ENCODE results near the gene JAK2.
"Not testable (repeated sequence)": the region's sequence is repeated elsewhere in the genome, so short reads cannot be mapped to it uniquely, and the experiment has no call there.

JAK2 gene

GRCh38 chr9:5041390-5042115 is 56.5 kb downstream of the JAK2 start:
- FAIRE-seq: no peak

GRCh38 chr9:5042661-5043178 is 57.6 kb downstream of the JAK2 start:
- DNase-seq (ENCODE audit: low spot score) (no peak), FAIRE-seq (no peak)

More at GRCh38 chr9:5041390-5042115, 56.5 kb downstream of the JAK2 start:
- no peak for DNase-seq (ENCODE audit: low spot score)

GRCh38 chr9:5043381-5043780 is 58.3 kb downstream of the JAK2 start:
- no peak for FAIRE-seq
- no peak for DNase-seq (ENCODE audit: low spot score)

GRCh38 chr9:5044160-5044559 is 59.1 kb downstream of the JAK2 start:
- DNase-seq (ENCODE audit: low spot score): no peak
- no peak for FAIRE-seq

GRCh38 chr9:5052838-5053237 is 67.8 kb downstream of the JAK2 start:
- no peak for FAIRE-seq
- no peak for DNase-seq (ENCODE audit: low spot score)

- DNase-seq (ENCODE audit: low spot score): no peak
- no peak for FAIRE-seq
Measured at GRCh38 chr9:5062631-5063030, 77.6 kb downstream of the JAK2 start.

GRCh38 chr9:5072871-5073270 is 87.8 kb downstream of the JAK2 start:
- DNase-seq (ENCODE audit: low spot score) (no peak), FAIRE-seq (no peak)

GRCh38 chr9:5073701-5074100 is 88.6 kb downstream of the JAK2 start:
- FAIRE-seq (no peak), DNase-seq (ENCODE audit: low spot score) (no peak)

GRCh38 chr9:5085993-5086392 is 100.9 kb downstream of the JAK2 start:
- FAIRE-seq (no peak), DNase-seq (ENCODE audit: low spot score) (no peak)

GRCh38 chr9:5089737-5090136 is 104.7 kb downstream of the JAK2 start:
- DNase-seq (ENCODE audit: low spot score): no peak

GRCh38 chr9:5095795-5096194 is 110.7 kb downstream of the JAK2 start:
- FAIRE-seq: no peak
- no peak for DNase-seq (ENCODE audit: low spot score)

More at GRCh38 chr9:5089737-5090136, 104.7 kb downstream of the JAK2 start:
- no peak for FAIRE-seq

- FAIRE-seq: no peak
- no peak for DNase-seq (ENCODE audit: low spot score)
Measured at GRCh38 chr9:5099466-5099865, 114.4 kb downstream of the JAK2 start.

- not testable (repeated sequence) for FAIRE-seq; DNase-seq (ENCODE audit: low spot score)
Measured at GRCh38 chr9:5101127-5101526, 116.1 kb downstream of the JAK2 start.

GRCh38 chr9:5106517-5106916 is 121.4 kb downstream of the JAK2 start:
- not testable (repeated sequence) for FAIRE-seq; DNase-seq (ENCODE audit: low spot score)

- FAIRE-seq (no peak), DNase-seq (ENCODE audit: low spot score) (no peak)
Measured at GRCh38 chr9:5110867-5111681, 126.0 kb downstream of the JAK2 start.

- FAIRE-seq: no peak
Measured at GRCh38 chr9:5111696-5112095, 126.6 kb downstream of the JAK2 start.

GRCh38 chr9:5112109-5112592 is 127.1 kb downstream of the JAK2 start:
- FAIRE-seq (no peak), DNase-seq (ENCODE audit: low spot score) (no peak)

More at GRCh38 chr9:5111696-5112095, 126.6 kb downstream of the JAK2 start:
- no peak for DNase-seq (ENCODE audit: low spot score)

GRCh38 chr9:5112646-5113045 is 127.6 kb downstream of the JAK2 start:
- DNase-seq (ENCODE audit: low spot score): no peak

GRCh38 chr9:5113523-5113922 is 128.5 kb downstream of the JAK2 start:
- DNase-seq (ENCODE audit: low spot score): no peak
- FAIRE-seq: no peak

More at GRCh38 chr9:5112646-5113045, 127.6 kb downstream of the JAK2 start:
- no peak for FAIRE-seq

- DNase-seq (ENCODE audit: low spot score): no peak
- no peak for FAIRE-seq
Measured at GRCh38 chr9:5113994-5114748, 129.1 kb downstream of the JAK2 start.

GRCh38 chr9:5122116-5122515 is 137.0 kb downstream of the JAK2 start:
- DNase-seq (ENCODE audit: low spot score) (no peak), FAIRE-seq (no peak)
